MM.1S (cell line): ENCODE measurements around the gene TMEM232.
"Not testable (repeated sequence)": the region's sequence is repeated elsewhere in the genome, so short reads cannot be mapped to it uniquely, and the experiment has no call there.

Experiments
- DNase-seq: peaks from one replicate; pipeline ENCODE4 v3.0.0-alpha.2; 2015
- H2AFZ ChIP-seq: fragments of 300-600 bp; sonication (generic); 2 replicates; pipeline ENCODE4 v1.6.0; 2016; ENCODE audit warnings: antibody characterized with exemption, low read length
- H3F3A ChIP-seq: fragments of 300-600 bp; sonication (generic); 2 replicates; pipeline ENCODE4 v1.6.1; 2016; ENCODE audit warnings: mild to moderate bottlenecking, antibody characterized with exemption, low read length, moderate library complexity, mixed read lengths; ENCODE audit not compliant: insufficient read depth
- H3K27ac ChIP-seq: fragments of 300-600 bp; sonication (generic); 2 replicates; pipeline ENCODE4 v1.5.1; 2016; ENCODE audit warnings: mild to moderate bottlenecking, low read length
- H3K27me3 ChIP-seq: fragments of 300-600 bp; sonication (generic); replicated peaks from 2 replicates; pipeline ENCODE4 v1.6.0; 2016; ENCODE audit warnings: low read length; ENCODE audit not compliant: insufficient read depth
- H3K36me3 ChIP-seq: fragments of 300-600 bp; sonication (generic); replicated peaks from 2 replicates; pipeline ENCODE4 v1.6.1; 2016; ENCODE audit warnings: mild to moderate bottlenecking, low read length, mixed read lengths; ENCODE audit not compliant: insufficient read depth
- H3K4me1 ChIP-seq: fragments of 300-600 bp; sonication (generic); 2 replicates; pipeline ENCODE4 v1.6.1; 2016; ENCODE audit warnings: low read length, mixed read lengths
- H3K4me2 ChIP-seq: fragments of 300-600 bp; sonication (generic); 2 replicates; pipeline ENCODE4 v1.6.0; 2016; ENCODE audit warnings: low read depth, low read length
- H3K4me3 ChIP-seq: fragments of 300-600 bp; sonication (generic); 2 replicates; pipeline ENCODE4 v1.5.1; 2016; ENCODE audit warnings: low read length, mixed read lengths
- H3K79me2 ChIP-seq: fragments of 300-600 bp; sonication (generic); 2 replicates; pipeline ENCODE4 v1.6.1; 2016; ENCODE audit warnings: mixed run types, low read length, mixed read lengths
- H3K9ac ChIP-seq: fragments of 300-600 bp; sonication (generic); 2 replicates; pipeline ENCODE4 v1.6.1; 2016; ENCODE audit warnings: low read length, mixed read lengths
- H3K9me2 ChIP-seq: fragments of 300-600 bp; sonication (generic); replicated peaks from 2 replicates; pipeline ENCODE4 v1.6.1; 2016; ENCODE audit warnings: mild to moderate bottlenecking, low read length, mixed read lengths; ENCODE audit not compliant: insufficient read depth
- H3K9me3 ChIP-seq: fragments of 300-600 bp; sonication (generic); replicated peaks from 2 replicates; pipeline ENCODE4 v1.6.1; 2016; ENCODE audit warnings: mild to moderate bottlenecking, low read length, mixed read lengths; ENCODE audit not compliant: insufficient read depth
- H4K20me1 ChIP-seq: fragments of 300-600 bp; sonication (generic); 2 replicates; pipeline ENCODE4 v1.6.1; 2016; ENCODE audit warnings: mild to moderate bottlenecking, low read length, moderate library complexity, mixed read lengths; ENCODE audit not compliant: insufficient read depth
- CTCF ChIP-seq: fragments of 300-600 bp; sonication (generic); IDR thresholded peaks from 2 replicates; pipeline ENCODE4 v1.5.1; 2016; ENCODE audit warnings: antibody characterized with exemption, low read length, mixed read lengths
- EZH2 ChIP-seq: fragments of 300-600 bp; sonication (generic); optimal IDR thresholded peaks from 2 replicates; pipeline ENCODE3; 2017; ENCODE audit warnings: low read depth, mild to moderate bottlenecking, antibody characterized with exemption, low read length, mixed read lengths
- EZH2phosphoT487 ChIP-seq: fragments of 300-600 bp; sonication (generic); IDR thresholded peaks from 2 replicates; pipeline ENCODE4 v1.6.1; 2018; ENCODE audit warnings: antibody characterized with exemption, low read length

The TMEM232 gene

GRCh38 chr5:110544603-110545002 lies 181.9 kb downstream of the TMEM232 start:
- Histone ChIP-seq H3K4me1 (no peaks in the 10 kb centered on the region), H3K9me2 (no peaks in the 10 kb centered on the region), H3K27ac (no peak overlapping the region), H3K9ac (no peak overlapping the region), H3K36me3 (no peaks in the 10 kb centered on the region), H3K9me3 (no peaks in the 10 kb centered on the region), H3K79me2 (no peaks in the 10 kb centered on the region), H3K4me2 (no peak overlapping the region), H3F3A (no peaks in the 10 kb centered on the region), H4K20me1 (no peaks in the 10 kb centered on the region), H2AFZ (no peak overlapping the region), H3K27me3 (no peaks in the 10 kb centered on the region), H3K4me3 (no peak overlapping the region)
- TF ChIP-seq CTCF (no peak), EZH2 (no peak), EZH2phosphoT487 (no peak)
- DNase-seq = no peak

- no peak for DNase-seq
- no peak overlapping the region for H3K4me2 ChIP-seq
- H3K9me2 ChIP-seq = no peaks in the 10 kb centered on the region
- H3K9ac ChIP-seq = no peak overlapping the region
- no peaks in the 10 kb centered on the region for H3K4me1 ChIP-seq
- H3K4me3 ChIP-seq = no peak overlapping the region
- TF ChIP-seq CTCF (no peak), EZH2 (no peak), EZH2phosphoT487 (no peak)
- H3K79me2 ChIP-seq = no peaks in the 10 kb centered on the region
- H2AFZ ChIP-seq = no peak overlapping the region
- no peaks in the 10 kb centered on the region for H4K20me1 ChIP-seq
- H3K9me3 ChIP-seq = no peaks in the 10 kb centered on the region
- no peak overlapping the region for H3K27ac ChIP-seq
- H3K36me3 ChIP-seq = no peaks in the 10 kb centered on the region
- no peaks in the 10 kb centered on the region for H3K27me3 ChIP-seq
- no peaks in the 10 kb centered on the region for H3F3A ChIP-seq
Observed at GRCh38 chr5:110542949-110543348, 183.5 kb downstream of the TMEM232 start.

GRCh38 chr5:110536120-110537115 lies 190.1 kb downstream of the TMEM232 start:
- no peak overlapping the region for H3K27ac ChIP-seq
- TF ChIP-seq EZH2phosphoT487 (no peak), EZH2 (no peak), CTCF (no peak)

GRCh38 chr5:110535146-110535545 lies 191.3 kb downstream of the TMEM232 start:
- H3K4me2 ChIP-seq, H3K4me3 ChIP-seq, H3K79me2 ChIP-seq, H3K9me2 ChIP-seq, H3K27ac ChIP-seq, H3K27me3 ChIP-seq, DNase-seq, H2AFZ ChIP-seq, H3K9me3 ChIP-seq, H3K4me1 ChIP-seq, H3F3A ChIP-seq, H4K20me1 ChIP-seq, H3K9ac ChIP-seq, H3K36me3 ChIP-seq: not testable (repeated sequence)

More at GRCh38 chr5:110536120-110537115, 190.1 kb downstream of the TMEM232 start:
- no peak overlapping the region for H3K4me3 ChIP-seq
- no peaks in the 10 kb centered on the region; the same call in 1 of the 2 replicates for H3K4me1 ChIP-seq
- peak overlapping the region; percentile 14; the same call in 1 of the 2 replicates for H3K4me2 ChIP-seq
- H3K79me2 ChIP-seq = no peaks in the 10 kb centered on the region
- no peaks in the 10 kb centered on the region for H3K9me2 ChIP-seq
- no peaks in the 10 kb centered on the region for H3K27me3 ChIP-seq
- no peaks in the 10 kb centered on the region for H3K9me3 ChIP-seq
- no peaks in the 10 kb centered on the region for H4K20me1 ChIP-seq
- no peak overlapping the region for H3K9ac ChIP-seq
- DNase-seq = no peak
- no peak overlapping the region for H2AFZ ChIP-seq
- no peaks in the 10 kb centered on the region for H3K36me3 ChIP-seq
- no peaks in the 10 kb centered on the region for H3F3A ChIP-seq
